HG02840 (cell line): ENCODE data around the gene ZNF577.
A peak's percentile ranks its signal among the peaks of the same experiment; 100 is the strongest.
"Not testable (repeated sequence)": the region's sequence is repeated elsewhere in the genome, so short reads cannot be mapped to it uniquely, and the experiment has no call there.

Experiments
- ATAC-seq: cut with Tn5 transposase; IDR thresholded peaks from one replicate; pipeline ENCODE4 v1.9.1; 2021; ENCODE audit warnings: mild to moderate bottlenecking, moderate library complexity, moderate number of reproducible peaks; ENCODE audit not compliant: unreplicated experiment, low FRiP score

Gene ZNF577

GRCh38 chr19:51887522-51888498, at the start of gene ZNF577:
TSS of gene ZNF577 (minus strand) at chr19:51887951. CDS start at chr19:51880382, 7,569 bp downstream.
- no peak for ATAC-seq

GRCh38 chr19:51931921-51932320, 44.2 kb upstream of the ZNF577 start:
- ATAC-seq = no peak

GRCh38 chr19:51927859-51928258, 40.1 kb upstream of the ZNF577 start:
- no peak for ATAC-seq

GRCh38 chr19:51926784-51927741, 39.3 kb upstream of the ZNF577 start, which contains the start of gene ZNF613:
TSS of gene ZNF613 (plus strand) at chr19:51927472. CDS start at chr19:51936221, 8,749 bp downstream.
- ATAC-seq = peak; percentile 86

GRCh38 chr19:51926426-51926783, 38.7 kb upstream of the ZNF577 start:
- ATAC-seq = no peak

GRCh38 chr19:51921949-51922348, 34.2 kb upstream of the ZNF577 start:
- no peak for ATAC-seq

- no peak for ATAC-seq
Measured at GRCh38 chr19:51919606-51920005, 31.9 kb upstream of the ZNF577 start.

- no peak for ATAC-seq
Measured at GRCh38 chr19:51916167-51916566, 28.4 kb upstream of the ZNF577 start.

- ATAC-seq = no peak
Measured at GRCh38 chr19:51915324-51915867, 27.6 kb upstream of the ZNF577 start.

- not testable (repeated sequence) for ATAC-seq
Measured at GRCh38 chr19:51907981-51908380, 20.2 kb upstream of the ZNF577 start.

GRCh38 chr19:51906108-51906507, 18.4 kb upstream of the ZNF577 start:
- not testable (repeated sequence) for ATAC-seq

GRCh38 chr19:51905639-51906038, 17.9 kb upstream of the ZNF577 start:
- ATAC-seq = not testable (repeated sequence)

GRCh38 chr19:51905206-51905605, 17.5 kb upstream of the ZNF577 start:
- no peak for ATAC-seq

- peak; percentile 73 for ATAC-seq
Measured at GRCh38 chr19:51904331-51905165, 16.8 kb upstream of the ZNF577 start, which contains the start of gene ZNF649. TSS of gene ZNF649 (minus strand) at chr19:51905017. CDS start at chr19:51900107, 4,910 bp downstream.

GRCh38 chr19:51903192-51903591, 15.4 kb upstream of the ZNF577 start:
- no peak for ATAC-seq

- ATAC-seq = no peak
Measured at GRCh38 chr19:51901860-51902259, 14.1 kb upstream of the ZNF577 start.

GRCh38 chr19:51891193-51891747, 3.5 kb upstream of the ZNF577 start:
- no peak for ATAC-seq

GRCh38 chr19:51889934-51890333, 2.2 kb upstream of the ZNF577 start:
- ATAC-seq = no peak

- ATAC-seq = no peak
Measured at GRCh38 chr19:51884713-51885112, 3.0 kb downstream of the ZNF577 start.
